H1 (cell line): ENCODE measurements around the gene OPN5. TPM values are rescaled to one million over a fixed set of nuclear protein-coding genes. Genes with fewer than 3 reads are reported as not detected.
A peak's percentile ranks its signal among the peaks of the same experiment; 100 is the strongest.

Source experiments
- CTCF ChIA-PET: fragments of 300-600 bp; sonication (Branson Sonifier 250); formaldehyde crosslinking; loops from one replicate; lab custom pipeline; 2021; ENCODE audit not compliant: partially characterized antibody; lab: Charles Lee
- POLR2A ChIA-PET: fragments of 300-600 bp; sonication (Branson Sonifier 250); formaldehyde crosslinking; loops from one replicate; lab custom pipeline; 2021; ENCODE audit warnings: inconsistent platforms; ENCODE audit not compliant: partially characterized antibody; lab: Charles Lee
- DNase-seq, 2 experiments: peaks; one replicate each; pipeline versions ENCODE4 v3.0.0 to v3.0.0-alpha.2; 2010 to 2022; ENCODE audit warnings: low spot score in 2 of 2, low read depth in 1 of 2, mixed read lengths in 1 of 2
- FAIRE-seq: peaks from 2 replicates; lab custom pipeline; 2011; peaks lifted over from hg19 to GRCh38; lab: Jason Lieb, UNC
- H2AFZ ChIP-seq: 2 replicates; pipeline ENCODE4 v1.8.1; 2012; ENCODE audit warnings: low read length, inconsistent platforms
- H2AK5ac ChIP-seq: 2 replicates; pipeline ENCODE4 v1.6.1; 2013; ENCODE audit warnings: low read depth, low read length
- H2BK120ac ChIP-seq: replicated peaks from 2 replicates; pipeline ENCODE3; 2013; ENCODE audit warnings: low read depth, low read length, inconsistent platforms
- H2BK12ac ChIP-seq: 2 replicates; pipeline ENCODE4 v1.6.1; 2013; ENCODE audit warnings: low read depth, low read length
- H2BK15ac ChIP-seq: 2 replicates; pipeline ENCODE4 v1.6.1; 2013; ENCODE audit warnings: low read length
- H2BK20ac ChIP-seq: 2 replicates; pipeline ENCODE4 v1.6.1; 2013; ENCODE audit warnings: low read length
- H2BK5ac ChIP-seq: 2 replicates; pipeline ENCODE4 v1.6.1; 2013; ENCODE audit warnings: low read depth, low read length
- H3K14ac ChIP-seq: 2 replicates; pipeline ENCODE4 v1.6.1; 2013; ENCODE audit warnings: inconsistent platforms; ENCODE audit not compliant: insufficient read length
- H3K18ac ChIP-seq: 2 replicates; pipeline ENCODE4 v1.6.1; 2013; ENCODE audit warnings: low read length; ENCODE audit errors: extremely low read depth
- H3K23ac ChIP-seq: 2 replicates; pipeline ENCODE4 v1.6.1; 2013; ENCODE audit warnings: inconsistent platforms; ENCODE audit not compliant: insufficient read length
- H3K23me2 ChIP-seq: 2 replicates; pipeline ENCODE4 v1.6.1; 2013; ENCODE audit warnings: low read depth, low read length
- H3K27ac ChIP-seq: 2 replicates; pipeline ENCODE4 v1.6.1; 2011; ENCODE audit warnings: low read depth, low read length, inconsistent platforms
- H3K27me3 ChIP-seq, 4 experiments: replicated peaks in 1 of 4; 1 replicate in 1 of 4; 2 replicates in 3 of 4; pipeline versions ENCODE4 v1.6.1 to v1.8.1; 2011 to 2013; ENCODE audit warnings: low read length in 3 of 4, mild to moderate bottlenecking in 3 of 4, inconsistent platforms in 2 of 4, mixed read lengths in 2 of 4, moderate library complexity in 1 of 4; ENCODE audit not compliant: control insufficient read depth in 3 of 4, insufficient read depth in 3 of 4; ENCODE audit errors: extremely low read depth in 1 of 4
- H3K36me3 ChIP-seq, 4 experiments: 2 replicates each; pipeline versions ENCODE4 v1.6.1 to v1.8.1; 2011 to 2013; ENCODE audit warnings: mild to moderate bottlenecking in 4 of 4, low read length in 3 of 4, moderate library complexity in 2 of 4, control low read depth in 1 of 4, inconsistent platforms in 1 of 4; ENCODE audit not compliant: insufficient read depth in 4 of 4, control insufficient read depth in 2 of 4
- H3K4ac ChIP-seq: replicated peaks from 2 replicates; pipeline ENCODE3; 2013; ENCODE audit warnings: low read length, low read depth, mixed read lengths, inconsistent platforms; ENCODE audit not compliant: insufficient read length
- H3K4me1 ChIP-seq, 4 experiments: replicated peaks in 1 of 4; 1 replicate in 1 of 4; 2 replicates in 3 of 4; pipeline versions ENCODE4 v1.6.1 to v1.8.1; 2011 to 2013; ENCODE audit warnings: low read length in 3 of 4, inconsistent platforms in 2 of 4, mixed read lengths in 1 of 4; ENCODE audit not compliant: insufficient read depth in 4 of 4, control insufficient read depth in 3 of 4
- H3K4me2 ChIP-seq, 2 experiments: 2 replicates each; pipeline versions ENCODE4 v1.6.1 to v1.8.1; 2011 to 2013; ENCODE audit warnings: low read depth in 2 of 2, low read length in 2 of 2, control low read depth in 1 of 2, inconsistent platforms in 1 of 2, mild to moderate bottlenecking in 1 of 2; ENCODE audit not compliant: insufficient read depth in 1 of 2
- H3K4me3 ChIP-seq, 4 experiments: fragments of 200-600, 300-600 bp in 1 of 4; sonication (generic), shearing (Covaris generic), sonication (Bioruptor Twin) in 1 of 4; 2 replicates each; pipeline versions ENCODE4 v1.5.1 to v1.8.1; 2011 to 2016; ENCODE audit warnings: low read length in 4 of 4, low read depth in 3 of 4, control low read depth in 2 of 4, inconsistent platforms in 2 of 4, mild to moderate bottlenecking in 2 of 4, mixed read lengths in 1 of 4, moderate library complexity in 1 of 4; ENCODE audit not compliant: insufficient read depth in 2 of 4; ENCODE audit errors: extremely low read depth in 1 of 4
- H3K56ac ChIP-seq: replicated peaks from 2 replicates; pipeline ENCODE3; 2013; ENCODE audit warnings: low read depth, mild to moderate bottlenecking, mixed read lengths, low read length, inconsistent platforms; ENCODE audit not compliant: insufficient read length
- H3K79me1 ChIP-seq: 2 replicates; pipeline ENCODE4 v1.6.1; 2013; ENCODE audit warnings: low read depth, low read length, control low read depth
- H3K79me2 ChIP-seq, 2 experiments: 2 replicates each; pipeline versions ENCODE4 v1.6.1 to v1.8.1; 2012 to 2013; ENCODE audit warnings: low read length in 2 of 2, mild to moderate bottlenecking in 2 of 2, inconsistent platforms in 1 of 2; ENCODE audit not compliant: insufficient read depth in 2 of 2, control insufficient read depth in 1 of 2
- H3K9ac ChIP-seq, 4 experiments: replicated peaks in 1 of 4; 1 replicate in 1 of 4; 2 replicates in 3 of 4; pipeline versions ENCODE4 v1.6.1 to v1.8.1; 2011 to 2013; ENCODE audit warnings: low read depth in 3 of 4, low read length in 3 of 4, control low read depth in 2 of 4, mild to moderate bottlenecking in 2 of 4, moderate library complexity in 2 of 4, inconsistent platforms in 1 of 4; ENCODE audit errors: extremely low read depth in 1 of 4
- H3K9me3 ChIP-seq, 2 experiments: 2 replicates each; pipeline versions ENCODE4 v1.6.1 to v1.8.1; 2012 to 2013; ENCODE audit warnings: mild to moderate bottlenecking in 2 of 2, moderate library complexity in 2 of 2, control low read depth in 1 of 2, inconsistent platforms in 1 of 2, low read depth in 1 of 2, low read length in 1 of 2, mixed read lengths in 1 of 2; ENCODE audit not compliant: insufficient read depth in 2 of 2
- H4K20me1 ChIP-seq, 2 experiments: replicated peaks in 1 of 2; 2 replicates each; pipeline versions ENCODE3 to v1.8.1; 2011 to 2013; ENCODE audit warnings: inconsistent platforms in 2 of 2, low read length in 2 of 2, mild to moderate bottlenecking in 1 of 2; ENCODE audit not compliant: insufficient read depth in 2 of 2, control insufficient read depth in 1 of 2
- H4K5ac ChIP-seq: 2 replicates; pipeline ENCODE4 v1.6.1; 2013; ENCODE audit warnings: low read length, low read depth, mixed read lengths, inconsistent platforms; ENCODE audit not compliant: insufficient read length
- H4K8ac ChIP-seq: 2 replicates; pipeline ENCODE4 v1.8.0; 2013; ENCODE audit warnings: mild to moderate bottlenecking, moderate library complexity, low read length, inconsistent platforms; ENCODE audit not compliant: insufficient read depth; ENCODE audit errors: extremely low read depth
- H4K91ac ChIP-seq: replicated peaks from 2 replicates; pipeline ENCODE3; 2013; ENCODE audit warnings: low read length, mixed read lengths, inconsistent platforms; ENCODE audit not compliant: insufficient read length
- CTCF ChIP-seq, 3 experiments: IDR thresholded peaks; 1 replicate in 2 of 3; 2 replicates in 1 of 3; pipeline versions ENCODE4 v1.5.1 to v1.6.1; 2011; ENCODE audit warnings: low read length in 3 of 3, mild to moderate bottlenecking in 3 of 3, inconsistent platforms in 2 of 3, low read depth in 1 of 3, moderate library complexity in 1 of 3; ENCODE audit not compliant: insufficient read depth in 1 of 3; ENCODE audit errors: control extremely low read depth in 1 of 3
- RAD21 ChIP-seq, 2 experiments: IDR thresholded peaks in 1 of 2; conservative IDR thresholded peaks in 1 of 2; 2 replicates each; pipeline ENCODE4 v1.6.1; 2011; ENCODE audit warnings: low read depth in 2 of 2, low read length in 2 of 2, improper control_type of control experiment in 1 of 2, inconsistent platforms in 1 of 2, mild to moderate bottlenecking in 1 of 2, moderate library complexity in 1 of 2
- SRF ChIP-seq: IDR thresholded peaks from 2 replicates; pipeline ENCODE4 v1.6.1; 2011; ENCODE audit warnings: mild to moderate bottlenecking, low read depth, low read length, moderate library complexity
- WGBS, 2 experiments: shearing (Covaris generic) in 1 of 2; methylation state at CpG; one replicate each; pipeline versions ENCODE4 v1.1.6 to v1.1.7; 2013 to 2015; ENCODE audit warnings: low lambda C conversion rate in 2 of 2, mixed read lengths in 2 of 2, inconsistent platforms in 1 of 2, low coverage in 1 of 2, missing lambda C conversion rate in 1 of 2; ENCODE audit not compliant: insufficient replicate concordance in 2 of 2, insufficient coverage in 1 of 2, insufficient read length in 1 of 2; ENCODE audit errors: extremely low coverage in 1 of 2, missing lambda C conversion rate in 1 of 2; 5-methylcytosine and 5-hydroxymethylcytosine counted together
- polyA plus RNA-seq, 7 experiments: library from polyadenylated mRNA; depleted of rRNA in 3 of 7; stranded (reverse) in 5 of 7; unstranded in 2 of 7; fragments of >200 nt in 5 of 7; fragments of 200-250 nt in 2 of 7; gene quantifications; 1 replicate in 5 of 7; 2 replicates in 1 of 7; 4 replicates in 1 of 7; pipeline versions ENCODE4 v1.2.1 to v1.2.3, GENCODE V29; 2011 to 2013; ENCODE audit warnings: missing spikeins in 2 of 7, mixed read lengths in 2 of 7
- total RNA-seq: library from RNA; stranded (reverse); fragmentation: NEBNext Ultra II Directional; extraction: Animal tissue kit (Norgen Biotek cat#: 25700); gene quantifications from 2 replicates; pipeline ENCODE4 v1.2.1, GENCODE V29; 2021

OPN5 gene
- total and polyA plus RNA-seq, 2 of the 8 experiments (the other 6 are each of a cell fraction or from before 2014, with no cell fraction given), result not detected

GRCh38 chr6:47780510-47781356, 1.1 kb upstream of the OPN5 start:
- Histone ChIP-seq H3K4me1 (no peaks in the 10 kb centered on the region), H3K4me2 (no peak overlapping the region), H3K27me3 (no peaks in the 10 kb centered on the region; a peak in 2 of 7 replicates), H2BK15ac (no peak overlapping the region), H3K4me3 (no peak overlapping the region), H3K79me2 (no peaks in the 10 kb centered on the region), H3K9me3 (no peaks in the 10 kb centered on the region), H3K27ac (no peak overlapping the region), H4K5ac (no peak overlapping the region), H2BK120ac (no peak overlapping the region), H2BK5ac (no peak overlapping the region), H4K20me1 (no peaks in the 10 kb centered on the region), H2AK5ac (no peak overlapping the region), H3K18ac (no peak overlapping the region), H3K4ac (no peak overlapping the region), H2BK12ac (peak overlapping the region; percentile 41; the same call in 1 of the 2 replicates), H2BK20ac (no peak overlapping the region), H4K91ac (no peak overlapping the region), H3K23ac (no peak overlapping the region), H2AFZ (peak overlapping the region; percentile 95), H3K9ac (no peak overlapping the region), H3K14ac (no peak overlapping the region), H4K8ac (no peak overlapping the region), H3K56ac (no peak overlapping the region), H3K79me1 (no peaks in the 10 kb centered on the region), H3K36me3 (no peaks in the 10 kb centered on the region), H3K23me2 (no peaks in the 10 kb centered on the region)
- DNase-seq, result peak; percentile 3 to 56
- ChIA-PET POLR2A (interaction anchor here (1.0 kb wide), 1 partner anchor 9 kb away, joined by 4 read pairs; no protein-coding TSS in a partner anchor), CTCF (interaction anchor here (0.6 to 4.5 kb wide), 27 partner anchors 9 to 1074 kb away, joined by 3 to 72 read pairs (median 4); partner anchors contain the start of gene ADGRF4)
- FAIRE-seq, result peak; percentile 93
- peak in 2 of 3 experiments; percentile 67 to 69; a peak in 3 of 4 replicates for TF ChIP-seq CTCF (IDR thresholded peaks at IDR 0.05; ENCODE audit: control extremely low read depth in 1 of 3, insufficient read depth in 1 of 3, low read depth in 1 of 3, low read length in 3 of 3)
- TF ChIP-seq RAD21 (IDR thresholded peaks at IDR 0.05 in 1 of 2, conservative IDR thresholded peaks at IDR 0.05 in 1 of 2; ENCODE audit: low read depth in 2 of 2, low read length in 2 of 2), result peak; percentile 76 to 82
- no peak for TF ChIP-seq SRF
- WGBS, 2 experiments, result 18% methylated on average over 6 of the region's 6 CpGs; no CpG with 5 or more reads in 1 of the 2 experiments
